Thyroid gland (tissue), 4 donors: ENCODE measurements around the gene PTCH1. TPM values are rescaled to one million over a fixed set of nuclear protein-coding genes. Genes with fewer than 3 reads are reported as not detected.

ENCODE experiments used
- DNase-seq, 2 donors: peaks; one replicate each; pipeline ENCODE4 v3.0.0-alpha.2; 2019
- H3K27ac ChIP-seq, 3 donors: fragments of 200-600 bp; sonication (generic); 1 replicate in 2 of 3; 2 replicates in 1 of 3; pipeline ENCODE4 v1.5.1; 2016 to 2019; ENCODE audit warnings: mild to moderate bottlenecking in 1 of 3, moderate library complexity in 1 of 3
- H3K27me3 ChIP-seq: fragments of 200-600 bp; sonication (generic); one replicate; pipeline ENCODE4 v1.5.1; 2019
- H3K36me3 ChIP-seq, 2 donors: fragments of 200-600 bp; sonication (generic); one replicate each; pipeline ENCODE4 v1.5.1; 2016 to 2019
- H3K4me1 ChIP-seq, 2 donors: fragments of 200-600 bp; sonication (generic); one replicate each; pipeline ENCODE4 v1.5.1; 2017 to 2019
- H3K4me3 ChIP-seq, 3 donors: fragments of 200-600 bp; sonication (generic); replicated peaks in 1 of 3; 1 replicate in 2 of 3; 2 replicates in 1 of 3; pipeline ENCODE4 v1.5.1; 2016; ENCODE audit warnings: mild to moderate bottlenecking in 1 of 3
- H3K9me3 ChIP-seq: fragments of 200-600 bp; sonication (generic); one replicate; pipeline ENCODE4 v1.5.1; 2017
- CTCF ChIP-seq, 6 experiments: fragments of 200-600 bp in 3 of 6; fragments of 450-650 bp in 3 of 6; sonication (generic) in 3 of 6; IDR thresholded peaks; one replicate each; pipeline ENCODE4 v1.5.1; 2016 to 2019; ENCODE audit warnings: antibody characterized with exemption in 6 of 6, mild to moderate bottlenecking in 2 of 6, inconsistent platforms in 1 of 6, moderate library complexity in 1 of 6
- POLR2A ChIP-seq, 2 donors: fragments of 450-650 bp; IDR thresholded peaks; one replicate each; pipeline ENCODE4 v1.6.1; 2017; ENCODE audit warnings: antibody characterized with exemption in 2 of 2, mild to moderate bottlenecking in 2 of 2, moderate library complexity in 1 of 2
- WGBS, 2 donors: methylation state at CpG; one replicate each; pipeline ENCODE4 v1.1.5; 2017; 5-methylcytosine and 5-hydroxymethylcytosine counted together
- intact Hi-C: fragments of 100-400 bp; cut with DNase I; formaldehyde crosslinking; loops from one replicate; pipeline ENCODE4 v1.15.1; 2023
- total RNA-seq, 4 donors: library from RNA; depleted of rRNA; stranded (reverse); fragments of >200 nt; gene quantifications; one replicate each; pipeline ENCODE4 v1.2.3, GENCODE V29; 2016

The PTCH1 gene
- total RNA-seq, 4 donors from 2014 or later, result 10.7 to 293 (median 16.3) TPM

GRCh38 chr9:95477885-95478284 lies 38.9 kb downstream of the PTCH1 start:
- H3K4me3 ChIP-seq, result no peak overlapping the region
- no peak for DNase-seq
- TF ChIP-seq CTCF (IDR thresholded peaks at IDR 0.05), result no peak
- TF ChIP-seq POLR2A (IDR thresholded peaks at IDR 0.05), result no peak
- no peaks in the 10 kb centered on the region for H3K4me1 ChIP-seq
- no peaks in the 10 kb centered on the region for H3K9me3 ChIP-seq
- peaks cover 41 to 42% of the 10 kb centered on the region in 2 donors for H3K36me3 ChIP-seq
- intact Hi-C loops, result no loop called here
- no peaks in the 10 kb centered on the region for H3K27me3 ChIP-seq
- no peak overlapping the region for H3K27ac ChIP-seq
- 86 to 88% methylated on average over 15 of the region's 15 CpGs for WGBS, 2 donors

- H3K27ac ChIP-seq, result no peak overlapping the region
- no peaks in the 10 kb centered on the region for H3K27me3 ChIP-seq
- intact Hi-C loops, result no loop called here
- 93 to 95% methylated on average over 11 of the region's 11 CpGs for WGBS, 2 donors
- H3K36me3 ChIP-seq, result peaks cover 42 to 46% of the 10 kb centered on the region in 2 donors
- no peak overlapping the region for H3K4me3 ChIP-seq
- TF ChIP-seq POLR2A (IDR thresholded peaks at IDR 0.05) (no peak), CTCF (IDR thresholded peaks at IDR 0.05) (no peak)
- no peaks in the 10 kb centered on the region for H3K4me1 ChIP-seq
- DNase-seq, result no peak
- H3K9me3 ChIP-seq, result no peaks in the 10 kb centered on the region
Observed at GRCh38 chr9:95477441-95477840, 39.3 kb downstream of the PTCH1 start.

- H3K4me1 ChIP-seq, result peaks cover 17 to 20% of the 10 kb centered on the region in 2 donors
- H3K9me3 ChIP-seq, result no peaks in the 10 kb centered on the region
- DNase-seq, result no peak
- TF ChIP-seq POLR2A (IDR thresholded peaks at IDR 0.05) (no peak), CTCF (IDR thresholded peaks at IDR 0.05) (no peak)
- WGBS, 2 donors, result 93 to 95% methylated on average over 19 of the region's 19 CpGs
- H3K36me3 ChIP-seq, result peaks cover 13 to 25% of the 10 kb centered on the region in 2 donors
- no peak overlapping the region for H3K4me3 ChIP-seq
- no peaks in the 10 kb centered on the region for H3K27me3 ChIP-seq
- intact Hi-C loops, result no loop called here
- peak overlapping the region in 1 of 3 donors; percentile 67 for H3K27ac ChIP-seq
Observed at GRCh38 chr9:95468791-95469190, 48.0 kb downstream of the PTCH1 start.

GRCh38 chr9:95465115-95465514 lies 51.7 kb downstream of the PTCH1 start:
- Histone ChIP-seq H3K4me3 (no peak overlapping the region), H3K36me3 (peaks cover 20 to 23% of the 10 kb centered on the region in 2 donors), H3K27me3 (no peaks in the 10 kb centered on the region), H3K4me1 (peaks cover 7 to 27% of the 10 kb centered on the region in 2 donors), H3K9me3 (no peaks in the 10 kb centered on the region), H3K27ac (no peak overlapping the region)
- intact Hi-C loops, result no loop called here
- no peak for TF ChIP-seq POLR2A (IDR thresholded peaks at IDR 0.05)
- no peak for TF ChIP-seq CTCF (IDR thresholded peaks at IDR 0.05)
- 92% methylated on average over 4 of the region's 4 CpGs for WGBS, 2 donors
- DNase-seq, result no peak

- intact Hi-C loops, result loop anchor here (5.0 kb wide), 1 partner anchor 34 kb away; no protein-coding TSS in a partner anchor
- WGBS, 2 donors, result 77 to 80% methylated on average over 21 of the region's 21 CpGs
- Histone ChIP-seq H3K36me3 (peaks cover 29 to 30% of the 10 kb centered on the region in 2 donors), H3K4me3 (peak overlapping the region in 1 of 3 donors; percentile 13), H3K4me1 (peaks cover 0 to 14% of the 10 kb centered on the region in 2 donors), H3K27ac (peak overlapping the region in 2 of 3 donors; percentile 15 to 28), H3K27me3 (no peaks in the 10 kb centered on the region), H3K9me3 (no peaks in the 10 kb centered on the region)
- TF ChIP-seq POLR2A (IDR thresholded peaks at IDR 0.05) (no peak), CTCF (IDR thresholded peaks at IDR 0.05) (no peak)
- DNase-seq, result no peak
Observed at GRCh38 chr9:95463148-95464060, 53.4 kb downstream of the PTCH1 start.
